ENCODE results near the gene CORO7.
A peak's percentile ranks its signal among the peaks of the same experiment; 100 is the strongest.

Gene CORO7

GRCh38 chr16:4416200-4417032 is at the start of gene CORO7:
CORO7 (minus strand) TSS chr16:4416596; CDS start chr16:4416518, 78 bp downstream.
- peak; percentile 97 for DNase-seq

- DNase-seq = no peak
These were observed 47.2 kb upstream of the CORO7 start for GRCh38 chr16:4463522-4464163.

GRCh38 chr16:4461250-4462085 is 45.1 kb upstream of the CORO7 start:
- no peak for DNase-seq

- no peak for DNase-seq
These were observed 44.5 kb upstream of the CORO7 start for GRCh38 chr16:4460936-4461249.

GRCh38 chr16:4455951-4456350 is 39.6 kb upstream of the CORO7 start:
- no peak for DNase-seq

GRCh38 chr16:4455081-4455480 is 38.7 kb upstream of the CORO7 start:
- DNase-seq = no peak

GRCh38 chr16:4454623-4455022 is 38.2 kb upstream of the CORO7 start:
- DNase-seq = no peak

- DNase-seq = no peak
These were observed 36.3 kb upstream of the CORO7 start for GRCh38 chr16:4452674-4453073.

- DNase-seq = no peak
These were observed 34.6 kb upstream of the CORO7 start for GRCh38 chr16:4450931-4451519.

- DNase-seq = no peak
These were observed 34.0 kb upstream of the CORO7 start for GRCh38 chr16:4450430-4450829.

- DNase-seq = no peak
These were observed 27.6 kb upstream of the CORO7 start for GRCh38 chr16:4443986-4444385.

GRCh38 chr16:4443271-4443670 is 26.9 kb upstream of the CORO7 start:
- DNase-seq = no peak

- DNase-seq = no peak
These were observed 26.0 kb upstream of the CORO7 start for GRCh38 chr16:4442371-4442770.

GRCh38 chr16:4437366-4437765 is 21.0 kb upstream of the CORO7 start:
- DNase-seq = no peak

- no peak for DNase-seq
These were observed 19.1 kb upstream of the CORO7 start for GRCh38 chr16:4435337-4436067.

- no peak for DNase-seq
These were observed 17.8 kb upstream of the CORO7 start for GRCh38 chr16:4433914-4434787.

- no peak for DNase-seq
These were observed 16.8 kb upstream of the CORO7 start for GRCh38 chr16:4433228-4433627.

GRCh38 chr16:4431023-4431422 is 14.6 kb upstream of the CORO7 start:
- no peak for DNase-seq

GRCh38 chr16:4428500-4428899 is 12.1 kb upstream of the CORO7 start:
- no peak for DNase-seq

- DNase-seq = no peak
These were observed 10.5 kb upstream of the CORO7 start for GRCh38 chr16:4426722-4427372.
